ENCODE data around the gene ABHD11. TPM values are rescaled to one million over a fixed set of nuclear protein-coding genes. Genes with fewer than 3 reads are reported as not detected.
"Not testable (repeated sequence)": the region's sequence is repeated elsewhere in the genome, so short reads cannot be mapped to it uniquely, and the experiment has no call there.

Gene ABHD11, protein sequence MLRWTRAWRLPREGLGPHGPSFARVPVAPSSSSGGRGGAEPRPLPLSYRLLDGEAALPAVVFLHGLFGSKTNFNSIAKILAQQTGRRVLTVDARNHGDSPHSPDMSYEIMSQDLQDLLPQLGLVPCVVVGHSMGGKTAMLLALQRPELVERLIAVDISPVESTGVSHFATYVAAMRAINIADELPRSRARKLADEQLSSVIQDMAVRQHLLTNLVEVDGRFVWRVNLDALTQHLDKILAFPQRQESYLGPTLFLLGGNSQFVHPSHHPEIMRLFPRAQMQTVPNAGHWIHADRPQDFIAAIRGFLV
- 21.8 and 23.2 TPM in 2 replicates for polyA plus RNA-seq (2013)

DNA sequence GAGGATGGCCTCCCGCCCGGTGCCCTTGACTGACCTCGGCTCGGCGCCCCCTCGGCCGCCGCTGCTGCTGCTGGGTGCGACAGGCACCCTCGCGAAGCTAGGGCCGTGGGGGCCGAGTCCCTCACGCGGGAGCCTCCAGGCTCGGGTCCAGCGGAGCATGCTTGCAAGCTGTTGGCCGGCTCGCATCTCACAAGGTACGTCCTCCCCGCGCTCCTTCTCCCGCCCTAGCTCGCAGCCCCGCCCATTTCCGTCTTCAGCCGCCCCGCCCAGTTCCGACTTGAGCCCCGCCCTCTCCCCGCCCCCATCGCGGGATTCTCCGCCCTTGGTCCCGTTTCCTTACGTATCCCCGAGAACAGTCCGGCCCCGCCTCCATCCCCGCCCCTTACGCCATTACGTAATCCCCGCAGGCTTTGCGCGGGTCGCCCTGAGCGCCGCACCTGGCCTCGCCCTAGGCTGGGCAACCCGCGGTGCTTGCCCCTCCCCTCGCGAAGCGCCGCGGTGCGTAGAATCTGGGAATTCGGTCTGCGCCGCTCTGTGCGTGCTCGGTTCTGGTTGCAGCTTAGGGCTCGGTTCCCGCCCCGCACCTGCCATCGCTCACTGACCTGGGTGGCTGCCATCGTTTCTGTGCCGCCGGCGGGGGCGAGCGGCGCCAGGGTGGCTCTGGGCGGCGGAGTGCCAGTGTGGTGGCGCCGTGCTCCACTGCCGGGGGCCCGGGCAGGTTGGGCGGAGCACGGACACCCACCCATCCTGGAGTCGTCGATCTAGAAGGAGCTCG is at the start of gene ABHD11:
Gene ABHD11, minus strand, starts transcription at position 191 of the 775 bp plus-strand sequence. Its CDS starts 32 bp downstream, at position 159.
- DNase-seq = peak; percentile 98 to 99
- peak within 1 kb of the TSS; percentile 94 for H2BK5ac ChIP-seq (ENCODE audit: low read depth, low read length, poor library complexity)
- H3K9me3 ChIP-seq (ENCODE audit: insufficient read depth, low read depth, low read length) = no peaks in the 10 kb centered on the region

DNA sequence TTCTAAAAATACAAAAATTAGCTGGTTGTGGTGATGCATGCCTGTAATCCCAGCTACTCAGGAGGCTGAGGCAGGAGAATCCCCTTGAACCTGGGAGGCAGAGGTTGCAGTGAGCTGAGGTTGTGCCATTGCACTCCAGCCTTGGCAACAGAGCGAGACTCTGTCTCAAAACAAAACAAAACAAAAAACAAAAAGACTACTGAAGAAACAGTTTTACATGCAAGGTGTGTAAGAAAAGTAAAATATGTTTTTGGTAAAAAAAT is 49.1 kb upstream of the ABHD11 start:
- not testable (repeated sequence) for H3K9me3 ChIP-seq (ENCODE audit: insufficient read depth, low read depth, low read length); H2AK5ac ChIP-seq (ENCODE audit: low read length); H3K23ac ChIP-seq (ENCODE audit: low read length); H3K18ac ChIP-seq (ENCODE audit: low read length); H2BK5ac ChIP-seq (ENCODE audit: low read depth, low read length, poor library complexity); H3K4ac ChIP-seq (ENCODE audit: low read depth, low read length); H3K27me3 ChIP-seq (ENCODE audit: insufficient read depth, low read length); H2AFZ ChIP-seq (ENCODE audit: insufficient read depth, low read length, poor library complexity); H3K4me1 ChIP-seq (ENCODE audit: control insufficient read depth in 1 of 2, insufficient read depth in 2 of 2, low read length in 2 of 2); H2BK120ac ChIP-seq (ENCODE audit: insufficient read depth, low read length, poor library complexity); H2BK12ac ChIP-seq (ENCODE audit: low read length); H4K91ac ChIP-seq (ENCODE audit: low read depth, low read length); DNase-seq; H3K27ac ChIP-seq (ENCODE audit: low read depth, low read length); H3K9ac ChIP-seq (ENCODE audit: low read length); H3K14ac ChIP-seq (ENCODE audit: low read length); H3K4me2 ChIP-seq (ENCODE audit: low read length); H3K79me1 ChIP-seq (ENCODE audit: low read length); H3K4me3 ChIP-seq (ENCODE audit: low read depth, low read length); H4K8ac ChIP-seq (ENCODE audit: low read depth, low read length); H3K79me2 ChIP-seq (ENCODE audit: control insufficient read depth, insufficient read depth, low read length, poor library complexity); H4K12ac ChIP-seq (ENCODE audit: low read depth, low read length); H3K36me3 ChIP-seq (ENCODE audit: control insufficient read depth in 1 of 2, insufficient read depth in 2 of 2, low read length in 2 of 2)
- no CpG with 5 or more reads among the region's 1 CpG for WGBS (ENCODE audit: extremely low coverage, insufficient coverage, insufficient read length)

More for the DNA sequence above, at the start of gene ABHD11:
- no CpG with 5 or more reads among the region's 84 CpGs for WGBS (ENCODE audit: extremely low coverage, insufficient coverage, insufficient read length)
- Histone ChIP-seq H3K27me3 (ENCODE audit: insufficient read depth, low read length) (no peaks in the 10 kb centered on the region), H2BK12ac (ENCODE audit: low read length) (peak within 1 kb of the TSS; percentile 5), H2AK5ac (ENCODE audit: low read length) (peak within 1 kb of the TSS; percentile 85), H3K4me2 (ENCODE audit: low read length) (peak within 1 kb of the TSS; percentile 82), H4K91ac (ENCODE audit: low read depth, low read length) (peak within 1 kb of the TSS; percentile 98), H3K79me1 (ENCODE audit: low read length) (peaks cover 37% of the 10 kb centered on the region), H3K4me1 (ENCODE audit: control insufficient read depth in 1 of 2, insufficient read depth in 2 of 2, low read length in 2 of 2) (peaks cover 38 to 46% of the 10 kb centered on the region in 2 experiments), H3K4me3 (ENCODE audit: low read depth, low read length) (peak within 1 kb of the TSS; percentile 86), H4K12ac (ENCODE audit: low read depth, low read length) (peak within 1 kb of the TSS; percentile 94), H3K9ac (ENCODE audit: low read length) (peak within 1 kb of the TSS; percentile 86), H3K18ac (ENCODE audit: low read length) (peak within 1 kb of the TSS; percentile 97), H2BK120ac (ENCODE audit: insufficient read depth, low read length, poor library complexity) (peak within 1 kb of the TSS; percentile 91), H2AFZ (ENCODE audit: insufficient read depth, low read length, poor library complexity) (peak within 1 kb of the TSS; percentile 89), H3K27ac (ENCODE audit: low read depth, low read length) (peak within 1 kb of the TSS; percentile 85), H3K36me3 (ENCODE audit: control insufficient read depth in 1 of 2, insufficient read depth in 2 of 2, low read length in 2 of 2) (peaks cover 18 to 20% of the 10 kb centered on the region in 2 experiments), H4K8ac (ENCODE audit: low read depth, low read length) (peak within 1 kb of the TSS; percentile 99), H3K79me2 (ENCODE audit: control insufficient read depth, insufficient read depth, low read length, poor library complexity) (peaks cover 13% of the 10 kb centered on the region), H3K4ac (ENCODE audit: low read depth, low read length) (peak within 1 kb of the TSS; percentile 83), H3K23ac (ENCODE audit: low read length) (no peak within 1 kb of the TSS), H3K14ac (ENCODE audit: low read length) (peak within 1 kb of the TSS; percentile 95)

DNA sequence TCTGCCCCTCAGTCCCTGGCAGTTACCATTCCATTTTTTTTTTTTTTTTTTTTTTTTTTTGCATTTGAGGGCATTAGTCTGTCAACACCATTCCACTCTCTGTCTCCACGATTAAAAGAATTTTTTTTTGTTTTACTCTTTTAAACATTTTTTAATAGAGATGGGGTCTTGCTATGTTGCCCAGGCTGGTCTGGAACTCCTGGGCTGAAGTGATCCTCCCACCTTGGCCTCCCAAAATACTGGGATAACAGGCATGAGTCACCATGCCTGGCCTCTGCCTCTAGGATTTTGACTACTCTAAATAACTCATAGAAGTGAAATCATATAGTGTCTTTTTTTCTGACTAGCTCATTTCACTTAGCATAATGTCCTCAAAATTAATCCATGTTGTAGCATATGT is 48.0 kb upstream of the ABHD11 start:
- no peak overlapping the region for H3K9ac ChIP-seq (ENCODE audit: low read length)
- no peaks in the 10 kb centered on the region for H3K79me2 ChIP-seq (ENCODE audit: control insufficient read depth, insufficient read depth, low read length, poor library complexity)
- H2BK12ac ChIP-seq (ENCODE audit: low read length) = no peak overlapping the region
- no peak overlapping the region for H2BK120ac ChIP-seq (ENCODE audit: insufficient read depth, low read length, poor library complexity)
- no peak overlapping the region for H3K4me2 ChIP-seq (ENCODE audit: low read length)
- no peak overlapping the region for H2BK5ac ChIP-seq (ENCODE audit: low read depth, low read length, poor library complexity)
- no peaks in the 10 kb centered on the region for H3K36me3 ChIP-seq (ENCODE audit: control insufficient read depth in 1 of 2, insufficient read depth in 2 of 2, low read length in 2 of 2)
- H4K8ac ChIP-seq (ENCODE audit: low read depth, low read length) = no peak overlapping the region
- no peak overlapping the region for H3K23ac ChIP-seq (ENCODE audit: low read length)
- no peak overlapping the region for H3K14ac ChIP-seq (ENCODE audit: low read length)
- H3K27me3 ChIP-seq (ENCODE audit: insufficient read depth, low read length) = no peaks in the 10 kb centered on the region
- H4K12ac ChIP-seq (ENCODE audit: low read depth, low read length) = no peak overlapping the region
- no CpG with 5 or more reads among the region's 1 CpG for WGBS (ENCODE audit: extremely low coverage, insufficient coverage, insufficient read length)
- DNase-seq = peak; percentile 14 to 36
- H2AK5ac ChIP-seq (ENCODE audit: low read length) = no peak overlapping the region
- H3K79me1 ChIP-seq (ENCODE audit: low read length) = no peaks in the 10 kb centered on the region
- H3K9me3 ChIP-seq (ENCODE audit: insufficient read depth, low read depth, low read length) = no peaks in the 10 kb centered on the region
- H3K4me1 ChIP-seq (ENCODE audit: control insufficient read depth in 1 of 2, insufficient read depth in 2 of 2, low read length in 2 of 2) = no peaks in the 10 kb centered on the region
- H3K27ac ChIP-seq (ENCODE audit: low read depth, low read length) = no peak overlapping the region
- no peak overlapping the region for H3K4ac ChIP-seq (ENCODE audit: low read depth, low read length)
- no peak overlapping the region for H3K18ac ChIP-seq (ENCODE audit: low read length)
- H3K4me3 ChIP-seq (ENCODE audit: low read depth, low read length) = no peak overlapping the region
- no peak overlapping the region for H4K91ac ChIP-seq (ENCODE audit: low read depth, low read length)
- no peak overlapping the region for H2AFZ ChIP-seq (ENCODE audit: insufficient read depth, low read length, poor library complexity)

DNA sequence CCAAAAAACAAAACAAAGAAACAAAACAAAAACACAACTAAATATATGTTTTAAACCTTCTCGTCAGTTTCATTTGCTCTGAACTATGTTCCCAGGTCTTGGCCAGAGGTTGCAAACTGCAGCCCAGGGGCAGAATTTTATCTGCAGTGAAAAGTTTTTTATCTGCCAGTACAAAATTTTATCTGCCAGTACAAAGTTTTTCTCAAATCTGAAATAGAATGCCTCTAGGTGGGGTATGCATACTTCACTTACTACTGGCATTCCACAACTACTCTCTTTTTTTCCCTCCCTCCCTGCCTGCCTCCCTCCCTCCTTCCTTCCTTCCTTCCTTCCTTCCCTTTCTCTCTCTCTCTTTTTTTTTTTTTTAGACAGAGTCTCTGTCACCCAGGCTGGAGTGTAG is 40.9 kb upstream of the ABHD11 start:
- Histone ChIP-seq H3K79me2 (ENCODE audit: control insufficient read depth, insufficient read depth, low read length, poor library complexity) (no peaks in the 10 kb centered on the region), H3K27ac (ENCODE audit: low read depth, low read length) (no peak overlapping the region), H3K14ac (ENCODE audit: low read length) (no peak overlapping the region), H2BK12ac (ENCODE audit: low read length) (no peak overlapping the region), H2BK120ac (ENCODE audit: insufficient read depth, low read length, poor library complexity) (no peak overlapping the region), H2AFZ (ENCODE audit: insufficient read depth, low read length, poor library complexity) (no peak overlapping the region), H3K4ac (ENCODE audit: low read depth, low read length) (no peak overlapping the region), H2BK5ac (ENCODE audit: low read depth, low read length, poor library complexity) (no peak overlapping the region), H3K36me3 (ENCODE audit: control insufficient read depth in 1 of 2, insufficient read depth in 2 of 2, low read length in 2 of 2) (no peaks in the 10 kb centered on the region), H3K4me2 (ENCODE audit: low read length) (no peak overlapping the region), H2AK5ac (ENCODE audit: low read length) (no peak overlapping the region), H3K18ac (ENCODE audit: low read length) (no peak overlapping the region), H3K79me1 (ENCODE audit: low read length) (no peaks in the 10 kb centered on the region), H4K91ac (ENCODE audit: low read depth, low read length) (no peak overlapping the region), H3K23ac (ENCODE audit: low read length) (no peak overlapping the region), H3K27me3 (ENCODE audit: insufficient read depth, low read length) (no peaks in the 10 kb centered on the region), H3K4me1 (ENCODE audit: control insufficient read depth in 1 of 2, insufficient read depth in 2 of 2, low read length in 2 of 2) (no peaks in the 10 kb centered on the region), H3K4me3 (ENCODE audit: low read depth, low read length) (no peak overlapping the region), H3K9ac (ENCODE audit: low read length) (no peak overlapping the region), H4K12ac (ENCODE audit: low read depth, low read length) (no peak overlapping the region), H4K8ac (ENCODE audit: low read depth, low read length) (no peak overlapping the region), H3K9me3 (ENCODE audit: insufficient read depth, low read depth, low read length) (peaks cover 2% of the 10 kb centered on the region)
- WGBS (ENCODE audit: extremely low coverage, insufficient coverage, insufficient read length) = no CpG with 5 or more reads among the region's 1 CpG
- peak; percentile 5 to 60 for DNase-seq
